Hematopoietic multipotent progenitor cell treated with erythropoietin and hydrocortisone succinate and interleukin-3 and kit ligand, for 17 days (in vitro differentiated cells): Measurements from ENCODE around the gene CREBRF.
"Not testable (repeated sequence)": the region's sequence is repeated elsewhere in the genome, so short reads cannot be mapped to it uniquely, and the experiment has no call there.

ENCODE experiments used
- DNase-seq: peaks from one replicate; pipeline ENCODE4 v3.0.0-alpha.2; 2015; ENCODE audit warnings: low spot score

Gene CREBRF

DNA sequence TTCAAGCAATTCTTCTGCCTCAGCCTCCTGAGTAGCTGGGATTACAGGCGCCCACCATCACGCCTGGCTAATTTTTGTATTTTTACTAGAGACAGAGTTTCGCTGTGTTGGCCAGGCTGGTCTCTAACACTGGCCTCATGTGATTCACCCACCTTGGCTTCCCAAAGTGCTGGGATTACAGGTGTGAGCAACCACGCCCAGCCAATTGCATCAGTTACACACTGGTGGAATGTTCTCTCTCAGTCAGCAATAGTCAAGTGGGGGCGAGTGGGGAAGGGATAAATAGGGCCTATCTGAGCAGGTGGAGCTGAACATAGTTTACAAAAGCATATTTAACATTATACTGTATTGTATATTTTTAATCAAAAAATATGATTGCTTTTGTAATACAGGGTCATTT is 98.5 kb downstream of the CREBRF start:
- not testable (repeated sequence) for DNase-seq

DNA sequence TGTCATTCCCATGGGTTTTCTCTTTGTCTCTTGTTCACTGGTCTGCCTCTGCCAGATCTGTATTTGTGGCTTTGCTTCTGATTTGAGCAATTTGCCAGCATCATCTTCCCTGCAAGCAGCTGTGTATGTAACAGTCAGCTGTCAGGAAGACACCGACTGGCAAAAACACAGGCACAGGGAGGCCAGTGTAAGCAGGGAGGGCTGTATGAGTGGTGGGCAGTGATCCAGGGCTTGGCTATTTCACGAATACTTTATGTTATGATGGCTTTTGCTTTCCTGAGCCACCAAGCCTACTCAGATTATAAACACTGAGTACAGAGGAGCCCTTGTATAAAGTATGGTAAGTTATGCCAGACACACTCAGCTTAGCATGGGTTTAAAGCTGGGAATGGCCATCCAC is 99.8 kb downstream of the CREBRF start:
- no peak for DNase-seq

DNA sequence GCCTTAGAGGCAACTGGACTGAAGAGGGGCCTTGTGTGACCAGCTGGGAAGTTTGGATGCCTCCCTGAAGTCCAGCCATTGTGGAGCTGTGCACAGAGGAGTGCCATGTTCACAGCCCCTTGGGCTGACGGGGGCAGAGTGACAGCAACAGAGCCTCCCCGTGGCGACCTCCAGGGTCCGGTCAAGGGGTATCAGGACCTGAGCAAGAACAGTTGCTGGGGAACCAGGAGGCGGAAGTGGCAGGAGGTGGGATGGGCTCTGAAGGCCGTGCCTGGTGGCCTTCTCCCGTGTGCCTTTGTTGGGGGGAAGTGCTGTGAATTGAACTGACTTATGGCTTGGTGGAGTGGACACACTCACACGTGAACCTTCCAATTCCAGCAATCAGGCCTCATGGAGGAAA is 102.2 kb downstream of the CREBRF start:
- DNase-seq = no peak

DNA sequence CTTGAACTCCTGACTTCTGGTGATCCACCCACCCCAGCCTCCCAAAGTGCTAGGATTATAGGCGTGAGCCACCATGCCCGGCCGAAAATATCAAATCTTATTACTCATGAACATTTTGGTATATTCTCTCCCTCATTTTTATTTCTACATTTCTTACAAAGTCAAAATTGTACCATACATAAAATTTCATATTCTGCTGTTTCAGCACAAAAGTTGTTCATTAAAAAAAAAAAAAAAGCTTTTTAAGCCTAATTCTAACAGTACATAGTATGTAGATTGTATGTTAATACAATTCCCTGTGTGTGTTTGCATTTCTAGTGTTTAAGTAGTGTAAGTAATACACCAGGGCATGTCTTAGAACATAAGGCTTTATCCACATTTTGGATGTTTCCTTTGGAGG is 103.1 kb downstream of the CREBRF start:
- DNase-seq = no peak

DNA sequence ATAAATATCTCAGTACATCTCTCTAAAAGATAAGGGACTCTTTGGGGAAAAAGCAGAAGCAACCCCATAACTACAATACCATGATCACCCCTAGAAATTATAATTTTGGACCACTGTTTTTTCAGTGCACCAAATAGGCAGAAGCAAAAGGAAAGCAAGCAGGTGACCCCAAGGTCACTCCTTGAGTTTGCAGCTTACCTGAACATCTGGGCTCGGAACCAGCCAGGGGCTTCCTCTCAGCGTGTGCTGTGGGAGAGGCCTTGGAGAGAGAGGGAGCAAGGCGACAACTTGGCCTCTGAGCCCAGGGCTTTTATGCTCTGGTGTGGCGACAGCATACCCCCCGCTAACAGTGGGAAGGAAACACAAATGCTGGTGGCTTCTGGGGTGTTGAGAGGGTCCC is 105.0 kb downstream of the CREBRF start:
- DNase-seq = no peak

DNA sequence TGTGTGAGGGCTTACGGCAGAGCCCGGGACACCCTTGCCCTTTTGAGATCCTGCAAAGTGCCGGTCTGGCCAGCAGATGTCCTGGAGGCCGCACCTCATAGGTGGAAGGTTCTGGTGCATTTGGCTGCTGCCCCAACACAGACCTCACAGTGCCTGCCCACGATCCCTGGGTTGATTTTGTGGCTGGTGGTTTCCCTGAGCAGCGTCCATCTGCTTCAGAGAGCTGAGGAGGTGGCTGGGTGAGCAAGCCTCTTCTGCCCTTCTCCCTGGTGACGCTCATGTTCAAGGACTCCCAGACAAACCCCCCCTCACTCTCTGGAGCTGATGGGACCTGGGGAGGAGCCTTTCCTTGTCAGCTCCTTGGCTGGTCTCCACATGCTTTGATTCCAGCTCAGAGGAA is 107.1 kb downstream of the CREBRF start:
- DNase-seq = no peak

DNA sequence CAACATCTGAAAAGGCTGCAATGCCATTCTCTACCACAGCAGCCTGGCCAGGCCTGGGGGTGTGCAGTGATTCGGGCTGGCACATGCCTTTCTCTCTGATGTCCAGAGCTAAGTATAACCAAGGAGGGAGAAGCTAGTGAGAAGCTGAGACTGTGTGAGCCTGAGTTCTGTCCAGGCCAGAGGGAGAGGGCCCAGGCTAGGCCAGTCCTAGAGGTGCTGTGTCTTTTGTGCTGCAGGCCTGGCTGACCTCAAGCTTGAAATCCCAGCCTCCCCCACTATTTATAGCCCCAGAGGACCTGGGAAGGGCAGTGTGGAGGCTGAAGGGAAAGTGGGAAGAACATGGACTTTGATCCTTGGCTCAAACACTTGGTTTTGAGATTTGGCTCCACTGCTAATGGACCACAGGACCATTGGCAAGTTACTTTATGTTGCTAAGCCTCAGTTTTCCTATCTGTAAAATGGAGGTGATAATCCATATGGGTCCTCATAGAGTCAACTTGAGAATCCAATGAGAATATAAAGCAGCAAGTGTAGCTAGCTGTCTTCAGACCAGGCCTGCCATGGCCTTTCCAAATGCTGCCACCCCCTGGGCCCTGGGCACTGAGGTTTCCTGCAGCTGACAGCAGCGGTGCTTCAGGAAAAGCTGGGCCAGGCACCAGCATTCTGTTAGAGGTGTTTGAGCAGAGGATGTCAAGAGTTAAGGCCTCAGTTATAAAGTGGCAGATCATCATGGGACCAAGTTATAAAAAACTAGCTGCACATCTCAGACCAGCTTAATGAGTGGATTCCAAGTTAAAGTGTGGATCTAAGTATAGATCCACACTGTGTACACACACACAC is 109.2 kb downstream of the CREBRF start:
- no peak for DNase-seq

DNA sequence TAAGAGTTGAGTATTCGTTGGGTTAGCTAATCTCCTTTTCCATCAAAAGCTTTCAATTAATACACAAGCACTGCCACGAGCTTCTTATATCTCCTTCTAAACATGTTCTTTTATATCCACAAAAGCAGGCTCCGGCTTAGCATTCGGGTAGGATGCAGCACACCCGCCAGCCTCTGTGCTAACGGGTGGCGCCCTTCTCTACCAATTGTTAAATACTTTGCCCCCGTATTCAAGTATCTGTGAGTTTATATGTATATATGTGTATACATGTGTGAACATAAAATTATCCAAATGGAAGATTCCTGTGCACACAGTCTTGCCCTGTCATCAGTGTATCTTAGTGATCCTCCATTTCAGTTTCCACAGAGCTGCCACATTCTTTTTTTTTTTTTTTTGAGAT is 116.0 kb downstream of the CREBRF start:
- no peak for DNase-seq

DNA sequence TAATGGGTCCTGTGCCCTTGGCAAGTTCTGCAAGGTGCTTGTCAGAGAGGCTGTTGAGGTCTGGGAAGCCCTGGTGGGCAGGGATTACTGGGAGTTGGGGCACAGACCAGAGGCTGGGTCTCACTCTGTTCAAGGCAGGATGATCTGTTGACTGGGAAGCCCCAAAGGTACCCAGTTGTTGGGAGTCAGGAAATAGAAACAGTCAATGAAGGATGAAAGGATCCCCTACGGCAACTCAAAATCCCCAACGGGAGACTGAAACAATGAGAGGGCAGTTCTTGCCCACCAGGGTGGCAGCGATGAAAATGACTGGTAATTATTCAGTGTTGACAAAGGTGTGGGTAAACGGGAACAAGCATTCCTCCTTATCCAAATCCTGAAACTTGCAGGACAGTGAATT is 119.4 kb downstream of the CREBRF start:
- no peak for DNase-seq

DNA sequence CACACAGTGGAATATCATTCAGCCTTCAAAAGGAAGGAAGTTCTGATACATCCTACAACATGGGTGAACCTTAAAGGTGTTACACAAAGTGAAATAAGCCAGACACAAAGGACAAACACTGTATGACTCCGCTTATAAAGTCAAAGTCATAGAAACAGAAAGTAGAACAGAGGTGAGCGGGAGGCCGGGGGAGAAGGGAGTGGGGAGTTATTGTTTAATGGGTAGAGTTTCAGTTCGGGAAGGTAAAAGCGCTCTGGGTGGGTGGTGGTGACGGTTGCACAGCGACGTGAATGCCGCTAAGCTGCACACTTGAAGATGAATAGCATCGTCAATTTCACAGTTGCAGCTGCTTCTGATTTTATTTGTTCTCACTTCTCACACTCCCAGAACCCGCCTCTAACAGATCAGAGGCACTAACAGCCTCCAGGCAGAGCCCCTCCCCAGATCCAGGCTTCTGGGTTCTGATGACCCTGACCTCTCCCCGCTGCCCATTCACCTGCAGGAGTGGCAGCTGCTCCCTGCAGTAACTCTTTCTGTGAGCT is 122.3 kb downstream of the CREBRF start:
- DNase-seq = no peak

DNA sequence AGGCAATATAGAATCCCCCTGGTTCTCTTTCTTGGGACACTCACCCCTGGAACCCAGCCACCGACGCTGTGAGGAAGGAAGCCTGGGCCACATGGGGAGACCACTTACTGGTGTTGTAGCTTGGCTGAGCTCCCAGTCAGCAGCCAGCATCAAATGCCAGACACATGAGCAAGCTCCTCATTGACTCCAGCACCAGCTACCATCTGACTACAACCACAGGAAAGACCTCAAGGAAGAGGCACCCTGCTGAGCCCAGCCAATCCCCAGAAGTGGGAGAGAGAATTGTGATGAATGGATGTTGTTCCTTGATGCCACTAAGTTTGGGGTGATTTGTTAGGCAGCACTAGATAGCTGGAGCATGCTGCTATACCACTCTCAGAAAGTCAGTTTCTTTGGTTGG is 124.2 kb downstream of the CREBRF start:
- DNase-seq = no peak

DNA sequence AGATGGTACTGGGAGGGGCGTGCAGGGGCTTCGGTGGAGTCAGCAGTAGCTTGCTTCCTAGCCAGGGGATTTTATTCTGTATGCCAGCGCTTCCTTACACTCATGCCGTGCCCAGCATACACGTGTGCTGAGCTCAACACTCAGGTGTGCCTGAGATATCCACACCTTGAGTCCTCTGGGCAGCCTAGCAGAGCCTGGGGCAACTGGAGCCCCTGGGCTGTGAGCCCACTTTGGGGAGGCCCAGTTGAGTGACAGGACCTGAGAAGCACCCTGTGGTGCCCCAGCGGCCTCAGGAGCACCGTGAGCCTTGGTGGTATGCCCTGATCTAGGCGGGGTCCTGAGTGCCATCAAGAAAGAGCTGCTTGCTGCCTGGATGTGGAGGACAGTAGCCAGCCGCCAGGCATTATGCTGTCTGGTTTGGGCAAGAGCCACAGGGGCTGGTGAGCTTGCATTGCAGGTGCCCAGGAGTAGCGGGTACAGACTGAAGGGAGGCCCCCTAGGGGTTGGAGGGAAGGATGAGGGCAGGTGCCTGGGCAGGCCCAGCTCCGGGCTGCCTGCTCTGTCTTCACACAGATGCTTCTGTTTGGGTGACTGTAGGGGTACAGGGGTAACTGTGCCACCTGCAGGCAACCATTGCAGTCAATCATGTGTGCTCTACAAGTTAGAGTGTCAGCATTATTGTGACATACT is 131.0 kb downstream of the CREBRF start:
- DNase-seq = no peak

DNA sequence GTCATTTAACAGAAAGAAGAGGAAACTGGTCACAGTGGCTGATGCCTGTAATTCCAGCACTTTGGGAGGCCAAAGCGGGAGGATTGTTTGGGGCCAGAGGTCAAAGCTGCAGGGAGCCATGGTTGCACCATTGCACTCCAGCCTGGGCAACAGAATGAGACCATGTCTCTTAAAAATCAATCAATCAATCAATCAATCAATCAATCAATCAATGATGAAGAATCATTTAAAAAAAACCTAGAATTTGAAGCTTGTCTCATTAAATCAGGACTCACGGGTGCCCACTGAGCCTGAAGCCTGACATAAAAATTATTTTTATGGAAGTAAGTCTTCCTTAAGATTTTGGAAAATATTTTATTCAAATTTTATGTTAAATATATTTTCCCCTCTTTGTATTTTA is 132.1 kb downstream of the CREBRF start:
- no peak for DNase-seq
